DOHH2 (cell line): ENCODE data around the gene PAM.

ENCODE experiments used
- CTCF ChIP-seq: fragments of 200-600 bp; sonication (generic); IDR thresholded peaks from one replicate; pipeline ENCODE4 v1.5.1; 2014; ENCODE audit warnings: antibody characterized with exemption, mild to moderate bottlenecking, low read depth, low read length; ENCODE audit not compliant: poor library complexity, severe bottlenecking
- EZH2phosphoT487 ChIP-seq: fragments of 200-600 bp; sonication (generic); IDR thresholded peaks from 2 replicates; pipeline ENCODE4 v1.6.1; 2017; ENCODE audit warnings: borderline replicate concordance, mild to moderate bottlenecking, antibody characterized with exemption, low read length, moderate library complexity, mixed read lengths

GRCh38 chr5:102798104-102798785 lies 43.1 kb downstream of the PAM start:
- TF ChIP-seq EZH2phosphoT487 (no peak), CTCF (no peak)
